ENCODE data around the gene ZNF555. TPM values are rescaled to one million over a fixed set of nuclear protein-coding genes. Genes with fewer than 3 reads are reported as not detected.
"Not testable (repeated sequence)": the region's sequence is repeated elsewhere in the genome, so short reads cannot be mapped to it uniquely, and the experiment has no call there.

ZNF555 gene
- total and polyA plus RNA-seq, 9 donors: 4.5 to 18.0 (median 13.5) TPM

DNA sequence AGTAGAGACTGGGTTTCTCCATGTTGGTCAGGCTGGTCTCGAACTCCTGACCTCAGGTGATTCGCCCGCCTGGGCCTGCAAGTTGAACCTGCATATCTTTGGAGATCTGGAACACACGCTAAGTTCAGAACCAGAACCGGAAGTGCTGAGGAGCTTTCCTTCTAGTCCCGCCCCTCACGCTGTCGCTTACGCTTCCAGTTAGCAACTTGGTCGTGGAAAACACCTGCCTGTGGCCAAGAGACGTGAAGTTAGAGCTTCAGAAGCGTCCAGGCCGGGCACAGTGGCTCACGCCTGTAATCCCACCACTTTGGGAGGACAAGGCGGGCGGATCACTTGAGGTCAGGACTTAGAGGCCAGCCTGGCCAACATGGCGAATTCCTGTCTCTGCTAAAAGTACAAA, 44.5 kb downstream of the ZNF555 start:
- Histone ChIP-seq H3K4me1 (ENCODE audit: insufficient read depth) (no peaks in the 10 kb centered on the region), H3K27ac (no peak overlapping the region), H3K27me3 (no peaks in the 10 kb centered on the region), H3K4me3 (no peak overlapping the region), H3K36me3 (no peaks in the 10 kb centered on the region), H3K9me3 (no peaks in the 10 kb centered on the region)
- intact Hi-C loops (cut with DNase I): no loop called here
- TF ChIP-seq, protein P1, sequence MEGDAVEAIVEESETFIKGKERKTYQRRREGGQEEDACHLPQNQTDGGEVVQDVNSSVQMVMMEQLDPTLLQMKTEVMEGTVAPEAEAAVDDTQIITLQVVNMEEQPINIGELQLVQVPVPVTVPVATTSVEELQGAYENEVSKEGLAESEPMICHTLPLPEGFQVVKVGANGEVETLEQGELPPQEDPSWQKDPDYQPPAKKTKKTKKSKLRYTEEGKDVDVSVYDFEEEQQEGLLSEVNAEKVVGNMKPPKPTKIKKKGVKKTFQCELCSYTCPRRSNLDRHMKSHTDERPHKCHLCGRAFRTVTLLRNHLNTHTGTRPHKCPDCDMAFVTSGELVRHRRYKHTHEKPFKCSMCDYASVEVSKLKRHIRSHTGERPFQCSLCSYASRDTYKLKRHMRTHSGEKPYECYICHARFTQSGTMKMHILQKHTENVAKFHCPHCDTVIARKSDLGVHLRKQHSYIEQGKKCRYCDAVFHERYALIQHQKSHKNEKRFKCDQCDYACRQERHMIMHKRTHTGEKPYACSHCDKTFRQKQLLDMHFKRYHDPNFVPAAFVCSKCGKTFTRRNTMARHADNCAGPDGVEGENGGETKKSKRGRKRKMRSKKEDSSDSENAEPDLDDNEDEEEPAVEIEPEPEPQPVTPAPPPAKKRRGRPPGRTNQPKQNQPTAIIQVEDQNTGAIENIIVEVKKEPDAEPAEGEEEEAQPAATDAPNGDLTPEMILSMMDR (IDR thresholded peaks at IDR 0.05): no peak
- no peak for TF ChIP-seq EP300 (IDR thresholded peaks at IDR 0.05)
- TF ChIP-seq POLR2A (IDR thresholded peaks at IDR 0.05): no peak
- WGBS, 3 donors: 87 to 89% (median 88%) methylated on average over 17 of the region's 17 CpGs
- peak in 1 of 5 donors; percentile 28 for DNase-seq

DNA sequence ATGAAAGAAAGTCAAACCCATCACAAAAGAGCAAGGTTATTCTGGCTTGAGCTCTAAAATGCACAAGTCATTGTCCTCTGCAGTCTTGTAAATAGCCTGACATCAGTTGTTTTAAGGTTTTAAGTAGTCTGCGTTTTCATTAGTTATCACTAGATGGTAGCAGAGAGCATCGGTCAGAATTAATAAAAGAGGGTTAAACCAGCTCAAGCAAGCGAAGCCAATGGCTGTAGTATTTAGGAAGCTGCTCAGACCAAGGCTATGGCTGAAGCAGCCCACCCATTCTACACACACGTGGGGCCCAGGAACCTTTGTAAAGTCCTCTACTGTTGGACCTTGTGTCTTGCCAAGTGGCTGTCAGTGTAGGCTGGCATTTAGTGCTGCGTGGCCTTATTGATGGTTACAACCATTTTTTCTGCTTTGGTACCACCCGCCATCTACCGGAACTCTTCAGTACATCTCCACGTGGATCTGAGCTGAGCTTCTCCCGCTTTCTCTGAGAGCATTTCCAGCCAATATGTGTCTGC, 46.2 kb downstream of the ZNF555 start:
- Histone ChIP-seq H3K4me3 (no peak overlapping the region), H3K4me1 (ENCODE audit: insufficient read depth) (no peaks in the 10 kb centered on the region), H3K9me3 (no peaks in the 10 kb centered on the region), H3K27me3 (no peaks in the 10 kb centered on the region), H3K27ac (no peak overlapping the region), H3K36me3 (no peaks in the 10 kb centered on the region)
- TF ChIP-seq, protein P1 (IDR thresholded peaks at IDR 0.05): peak; percentile 50 to 64 (median 51)
- TF ChIP-seq POLR2A (IDR thresholded peaks at IDR 0.05): no peak
- no peak for TF ChIP-seq EP300 (IDR thresholded peaks at IDR 0.05)
- DNase-seq: peak in 1 of 5 donors; percentile 39
- intact Hi-C loops (cut with DNase I): no loop called here
- 12 to 19% (median 17%) methylated on average over 9 of the region's 9 CpGs for WGBS, 3 donors

DNA sequence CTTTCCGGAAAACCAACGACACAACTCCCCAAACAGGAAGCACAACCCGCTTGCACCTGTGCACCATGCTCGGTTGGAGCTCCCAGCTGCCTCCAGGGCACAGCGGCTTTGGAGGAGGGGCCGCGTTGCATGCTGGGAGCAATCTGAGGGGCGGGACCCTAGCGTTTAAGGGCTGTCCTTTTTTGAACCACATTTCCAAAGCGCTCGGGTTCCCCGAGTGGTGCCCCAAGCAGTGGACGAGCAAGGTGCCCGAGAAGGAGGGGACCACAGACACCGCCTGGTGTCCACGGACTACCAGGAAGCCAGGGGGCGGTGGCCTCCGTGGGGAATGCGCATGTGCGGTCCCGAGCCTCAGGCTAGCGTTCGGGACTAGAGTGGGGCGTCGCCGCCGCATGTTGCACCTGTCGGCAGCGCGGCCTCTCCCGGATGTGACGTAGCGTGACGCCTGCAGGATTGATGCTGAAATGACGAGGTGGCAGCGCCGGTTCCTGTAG, 47.5 kb downstream of the ZNF555 start:
- DNase-seq: peak in 3 of 5 donors; percentile 62 to 66 (median 65)
- no peaks in the 10 kb centered on the region for H3K27me3 ChIP-seq
- intact Hi-C loops (cut with DNase I): no loop called here
- no peaks in the 10 kb centered on the region for H3K4me1 ChIP-seq (ENCODE audit: insufficient read depth)
- TF ChIP-seq, protein P1 (IDR thresholded peaks at IDR 0.05): no peak
- TF ChIP-seq EP300 (IDR thresholded peaks at IDR 0.05) (no peak), POLR2A (IDR thresholded peaks at IDR 0.05) (no peak)
- H3K4me3 ChIP-seq: no peak overlapping the region
- H3K36me3 ChIP-seq: no peaks in the 10 kb centered on the region
- no peak overlapping the region for H3K27ac ChIP-seq
- H3K9me3 ChIP-seq: no peaks in the 10 kb centered on the region
- 46 to 80% (median 68%) methylated on average over 36 to 37 of the region's 37 CpGs for WGBS, 3 donors

DNA sequence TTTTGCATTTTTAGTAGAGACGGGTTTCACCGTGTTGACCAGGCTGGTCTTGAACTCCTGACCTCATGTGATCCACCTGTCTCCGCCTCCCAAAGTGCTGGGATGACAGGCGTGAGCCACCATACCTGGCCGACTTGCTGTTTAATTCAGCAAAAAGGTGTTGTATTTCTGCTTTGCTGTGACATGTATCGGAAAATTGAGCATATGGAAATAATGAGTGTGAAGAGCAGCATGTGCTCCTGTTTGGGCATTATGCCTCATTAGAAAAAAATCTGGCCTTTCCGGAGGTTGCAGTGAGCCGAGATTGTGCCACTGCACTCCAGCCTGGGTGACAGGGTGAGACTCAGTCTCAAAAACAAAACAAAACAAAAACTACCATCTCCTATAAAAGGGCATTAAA, 49.3 kb downstream of the ZNF555 start:
- intact Hi-C loops (cut with DNase I); H3K9me3 ChIP-seq; H3K4me3 ChIP-seq; H3K27me3 ChIP-seq; H3K4me1 ChIP-seq (ENCODE audit: insufficient read depth); H3K27ac ChIP-seq; DNase-seq; H3K36me3 ChIP-seq: not testable (repeated sequence)
- WGBS, 3 donors: 77 to 78% (median 77%) methylated on average over 8 of the region's 8 CpGs

DNA sequence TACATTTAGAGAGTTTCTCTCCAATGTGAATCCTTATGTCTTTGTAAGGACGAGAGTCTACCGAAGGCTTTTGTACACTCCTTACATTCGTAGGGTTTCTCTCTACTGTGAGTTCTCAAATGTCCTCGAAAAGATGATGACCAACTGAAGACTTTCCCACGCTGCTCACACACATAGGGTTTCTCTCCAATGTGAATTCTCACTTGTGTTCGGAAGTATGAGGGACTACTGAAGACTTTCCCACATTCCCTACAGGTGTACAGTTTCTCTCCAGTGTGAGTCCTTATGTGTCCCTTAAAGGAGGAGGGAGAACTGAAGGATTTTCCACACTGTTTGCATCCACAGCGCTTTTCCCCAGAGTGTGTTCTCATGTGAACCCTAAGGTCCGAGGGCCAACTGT, 55.4 kb downstream of the ZNF555 start:
- TF ChIP-seq, protein P1 (IDR thresholded peaks at IDR 0.05): no peak
- H3K27me3 ChIP-seq: no peaks in the 10 kb centered on the region
- WGBS, 3 donors: 71 to 73% (median 73%) methylated on average over 8 of the region's 8 CpGs
- H3K9me3 ChIP-seq: no peaks in the 10 kb centered on the region
- DNase-seq: no peak
- H3K27ac ChIP-seq: no peak overlapping the region
- intact Hi-C loops (cut with DNase I): no loop called here
- H3K4me1 ChIP-seq (ENCODE audit: insufficient read depth): peaks cover 3% of the 10 kb centered on the region
- H3K4me3 ChIP-seq: no peak overlapping the region
- no peaks in the 10 kb centered on the region for H3K36me3 ChIP-seq

Data from ovary (tissue), 9 donors.